SK-N-SH (cell line): Measurements from ENCODE around the gene IQSEC1. TPM values are rescaled to one million over a fixed set of nuclear protein-coding genes. Genes with fewer than 3 reads are reported as not detected.

Experiments
- CTCF ChIA-PET: fragments of 300-600, 350-600 bp; formaldehyde crosslinking; extraction: SDS; loops from one replicate; lab custom pipeline; 2021; lab: Yijun Ruan, JAX
- POLR2A ChIA-PET: fragments of 350-600 bp; sonication (Branson Sonifier 250); formaldehyde crosslinking; extraction: SDS; loops from one replicate; lab custom pipeline; 2020; ENCODE audit warnings: antibody characterized with exemption, inconsistent platforms; lab: Yijun Ruan, JAX
- DNase-seq: peaks from one replicate; pipeline ENCODE4 v3.0.0; 2012
- H2AFZ ChIP-seq: fragments of 200-600 bp; sonication (generic); 2 replicates; pipeline ENCODE4 v1.8.1; 2016; ENCODE audit warnings: antibody characterized with exemption, mild to moderate bottlenecking, low read depth
- H3F3A ChIP-seq: fragments of 200-600 bp; sonication (generic); replicated peaks from 2 replicates; pipeline ENCODE3; 2016; ENCODE audit warnings: antibody characterized with exemption, mild to moderate bottlenecking; ENCODE audit not compliant: insufficient read depth
- H3K27ac ChIP-seq, 2 experiments: fragments of 200-500 bp in 1 of 2; fragments of 200-600 bp in 1 of 2; sonication (Bioruptor generic) in 1 of 2; sonication (generic), shearing (Covaris generic) in 1 of 2; 2 replicates each; pipeline versions ENCODE4 v1.5.1 to v1.6.1; 2014 to 2016; ENCODE audit warnings: low read depth in 2 of 2, inconsistent platforms in 1 of 2, low read length in 1 of 2, mild to moderate bottlenecking in 1 of 2, mixed read lengths in 1 of 2
- H3K27me3 ChIP-seq: fragments of 200-600 bp; sonication (generic), shearing (Covaris generic); 2 replicates; pipeline ENCODE4 v1.6.1; 2016; ENCODE audit warnings: mixed run types; ENCODE audit not compliant: insufficient read depth
- H3K36me3 ChIP-seq, 2 experiments: fragments of 200-500 bp in 1 of 2; fragments of 200-600 bp in 1 of 2; sonication (Bioruptor generic) in 1 of 2; sonication (generic) in 1 of 2; replicated peaks in 1 of 2; 2 replicates each; pipeline versions ENCODE3 to v1.5.1; 2014 to 2016; ENCODE audit warnings: low read length in 1 of 2, mild to moderate bottlenecking in 1 of 2; ENCODE audit not compliant: insufficient read depth in 2 of 2, control insufficient read depth in 1 of 2
- H3K4me1 ChIP-seq, 2 experiments: fragments of 200-500 bp in 1 of 2; fragments of 200-600 bp in 1 of 2; sonication (Bioruptor generic) in 1 of 2; sonication (generic), shearing (Covaris generic) in 1 of 2; 2 replicates each; pipeline versions ENCODE4 v1.5.1 to v1.6.1; 2014 to 2016; ENCODE audit warnings: low read depth in 1 of 2, low read length in 1 of 2, mixed run types in 1 of 2; ENCODE audit not compliant: insufficient read depth in 2 of 2, control insufficient read depth in 1 of 2
- H3K4me2 ChIP-seq: fragments of 200-600 bp; sonication (generic), shearing (Covaris generic); 2 replicates; pipeline ENCODE4 v1.6.1; 2017; ENCODE audit warnings: mixed run types
- H3K4me3 ChIP-seq, 2 experiments: fragments of 200-500 bp in 1 of 2; fragments of 200-600 bp in 1 of 2; sonication (Bioruptor generic) in 1 of 2; sonication (generic), shearing (Covaris generic) in 1 of 2; 2 replicates each; pipeline versions ENCODE4 v1.5.1 to v1.8.1; 2014 to 2016; ENCODE audit warnings: low read depth in 2 of 2, inconsistent platforms in 1 of 2, low read length in 1 of 2, mild to moderate bottlenecking in 1 of 2, mixed read lengths in 1 of 2, moderate library complexity in 1 of 2
- H3K79me2 ChIP-seq: fragments of 200-600 bp; sonication (generic); 2 replicates; pipeline ENCODE4 v1.8.1; 2017; ENCODE audit warnings: mild to moderate bottlenecking; ENCODE audit not compliant: insufficient read depth
- H3K9ac ChIP-seq: fragments of 200-600 bp; sonication (generic); 2 replicates; pipeline ENCODE4 v1.6.1; 2017; ENCODE audit warnings: mixed run types
- H3K9me2 ChIP-seq: fragments of 200-600 bp; sonication (generic); 2 replicates; pipeline ENCODE4 v1.6.1; 2017; ENCODE audit warnings: mixed run types
- H3K9me3 ChIP-seq: fragments of 200-600 bp; sonication (generic); 2 replicates; pipeline ENCODE4 v1.6.1; 2017; ENCODE audit warnings: mixed run types, mild to moderate bottlenecking, moderate library complexity
- H4K20me1 ChIP-seq: fragments of 200-600 bp; sonication (generic); 2 replicates; pipeline ENCODE4 v1.6.1; 2017; ENCODE audit warnings: mild to moderate bottlenecking, mixed run types; ENCODE audit not compliant: insufficient read depth
- EP300 ChIP-seq, 2 experiments: IDR thresholded peaks; 2 replicates each; pipeline versions ENCODE4 v1.4.0 to v1.6.1; 2012; ENCODE audit warnings: borderline replicate concordance in 1 of 2, low read depth in 1 of 2, low read length in 1 of 2
- EZH2phosphoT487 ChIP-seq: fragments of 200-600 bp; sonication (generic); IDR thresholded peaks from 2 replicates; pipeline ENCODE4 v1.6.1; 2017; ENCODE audit warnings: low read depth, mixed run types, mild to moderate bottlenecking, antibody characterized with exemption, moderate library complexity, borderline replicate concordance
- FOSL2 ChIP-seq: IDR thresholded peaks from 2 replicates; pipeline ENCODE4 v1.4.0; 2012; ENCODE audit warnings: low read depth, mild to moderate bottlenecking, moderate library complexity, borderline replicate concordance
- FOXJ3 ChIP-seq: sonication (generic); formaldehyde crosslinking; IDR thresholded peaks from 2 replicates; pipeline ENCODE4 v1.5.1; 2020; ENCODE audit warnings: mild to moderate bottlenecking, missing genetic modification reagents
- FOXM1 ChIP-seq: IDR thresholded peaks from 2 replicates; pipeline ENCODE4 v1.4.0; 2012; ENCODE audit warnings: low read depth, mild to moderate bottlenecking
- GABPA ChIP-seq: IDR thresholded peaks from 2 replicates; pipeline ENCODE4 v1.4.0; 2012; ENCODE audit warnings: low read depth, mild to moderate bottlenecking
- GATA2 ChIP-seq: sonication (generic); formaldehyde crosslinking; IDR thresholded peaks from 2 replicates; pipeline ENCODE4 v1.5.0; 2020; ENCODE audit warnings: mild to moderate bottlenecking, missing genetic modification reagents
- JUND ChIP-seq: IDR thresholded peaks from 2 replicates; pipeline ENCODE4 v1.4.0; 2012
- NFIC ChIP-seq: IDR thresholded peaks from 2 replicates; pipeline ENCODE4 v1.4.0; 2012; ENCODE audit warnings: borderline replicate concordance
- PBX3 ChIP-seq: IDR thresholded peaks from 2 replicates; pipeline ENCODE4; 2012
- POLR2AphosphoS5 ChIP-seq: IDR thresholded peaks from 2 replicates; pipeline ENCODE4 v1.6.1; 2012; ENCODE audit warnings: low read depth, low read length
- REST ChIP-seq: IDR thresholded peaks from 2 replicates; pipeline ENCODE4 v1.6.1; 2012; ENCODE audit warnings: mild to moderate bottlenecking, low read depth, low read length, moderate library complexity
- SIN3A ChIP-seq: IDR thresholded peaks from 2 replicates; pipeline ENCODE4 v1.6.1; 2012; ENCODE audit warnings: low read depth, mild to moderate bottlenecking, low read length, moderate library complexity, borderline replicate concordance
- SMC3 ChIP-seq: IDR thresholded peaks from 2 replicates; pipeline ENCODE4 v1.6.1; 2012; ENCODE audit warnings: low read depth, low read length, improper control_type of control experiment
- TAF1 ChIP-seq: IDR thresholded peaks from 2 replicates; pipeline ENCODE4 v1.6.1; 2012; ENCODE audit warnings: low read depth, mild to moderate bottlenecking, low read length, moderate library complexity, borderline replicate concordance
- TEAD4 ChIP-seq: IDR thresholded peaks from 2 replicates; pipeline ENCODE4 v1.4.0; 2012; ENCODE audit warnings: mild to moderate bottlenecking, borderline replicate concordance; ENCODE audit not compliant: insufficient read depth
- YY1 ChIP-seq: IDR thresholded peaks from 2 replicates; pipeline ENCODE4 v1.4.0; 2012; ENCODE audit warnings: low read depth, mild to moderate bottlenecking
- WGBS: methylation state at CpG from one replicate; pipeline ENCODE4 v1.1.6; 2017; ENCODE audit warnings: low lambda C conversion rate; 5-methylcytosine and 5-hydroxymethylcytosine counted together
- polyA plus RNA-seq, 3 experiments: library from polyadenylated mRNA; depleted of rRNA; stranded (reverse); fragments of >200 nt; gene quantifications; 2 replicates each; pipeline ENCODE4 v1.2.3, GENCODE V29; 2012

IQSEC1 gene
- polyA plus RNA-seq, 1 of the 3 experiments (the other 2 are of a cell fraction): 6.2 TPM

DNA sequence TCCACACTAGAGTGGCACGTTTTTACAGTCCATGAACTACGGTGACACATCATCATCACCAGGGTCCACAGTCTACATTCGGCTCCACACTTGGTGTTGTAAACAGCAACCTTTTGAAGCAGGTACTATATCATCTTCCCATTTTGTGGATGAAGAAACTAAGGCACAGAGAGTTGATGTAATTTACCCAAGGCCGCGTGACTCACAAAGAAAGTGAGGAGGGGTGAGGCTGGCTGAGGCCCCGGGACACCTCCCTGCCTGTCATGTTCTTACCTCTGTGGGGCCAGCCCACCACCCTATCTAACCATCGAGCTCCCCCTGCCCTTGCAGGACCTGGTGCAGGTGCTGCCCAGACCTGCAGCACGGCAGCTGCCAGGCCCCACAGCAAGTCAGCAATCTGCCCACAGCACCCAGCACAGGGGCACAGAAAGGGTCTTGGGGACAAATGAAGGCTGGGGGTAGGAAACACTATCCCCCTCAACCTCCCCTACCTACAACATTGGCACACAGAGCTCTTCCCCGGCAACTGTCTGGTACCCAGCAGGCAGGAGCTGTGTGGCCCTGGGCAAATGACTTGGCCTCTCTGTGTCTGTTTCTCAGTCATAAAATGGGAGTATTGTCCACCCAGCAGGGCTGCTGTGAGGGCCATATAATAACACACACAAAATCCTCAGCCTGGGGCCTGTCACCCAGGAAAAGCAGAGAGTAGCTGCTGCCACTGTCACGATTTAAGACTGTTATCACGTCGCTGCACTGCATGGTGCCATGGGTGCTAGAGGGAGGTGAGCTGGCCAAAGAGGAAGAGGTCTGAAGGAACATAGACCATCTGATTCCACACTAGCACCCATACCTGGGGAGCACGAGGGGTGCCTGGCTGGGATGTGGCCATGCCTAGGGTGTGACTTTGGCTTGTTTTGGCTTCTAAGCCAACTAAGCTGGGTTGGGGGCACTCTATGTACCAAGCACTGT is 115.1 kb downstream of the IQSEC1 start:
- H3K9ac ChIP-seq: no peak overlapping the region
- ChIA-PET CTCF (no interaction called here), POLR2A (no interaction called here)
- H2AFZ ChIP-seq: no peak overlapping the region
- TF ChIP-seq GATA2 (no peak), POLR2AphosphoS5 (no peak), FOXJ3 (CRISPR knock-in tag) (no peak), TAF1 (no peak), EZH2phosphoT487 (no peak), YY1 (no peak), TEAD4 (no peak), FOSL2 (no peak), REST (no peak), EP300 (IDR thresholded peaks at IDR 0.05; ENCODE audit: borderline replicate concordance in 1 of 2, low read depth in 1 of 2, low read length in 1 of 2) (no peak), NFIC (no peak), PBX3 (no peak), SIN3A (no peak), JUND (no peak), FOXM1 (no peak), GABPA (no peak), SMC3 (no peak)
- peaks cover 69% of the 10 kb centered on the region for H3K79me2 ChIP-seq
- no peaks in the 10 kb centered on the region for H3K27me3 ChIP-seq
- H3K36me3 ChIP-seq: peaks cover 0 to 2% of the 10 kb centered on the region in 2 experiments
- no peaks in the 10 kb centered on the region for H3K9me3 ChIP-seq
- H3K4me3 ChIP-seq: no peak overlapping the region
- H3K27ac ChIP-seq: no peak overlapping the region
- H3K9me2 ChIP-seq: no peaks in the 10 kb centered on the region
- WGBS: 96% methylated on average over 11 of the region's 13 CpGs
- no peaks in the 10 kb centered on the region for H3F3A ChIP-seq
- H3K4me1 ChIP-seq: peaks cover 15 to 67% of the 10 kb centered on the region in 2 experiments; a peak in 2 of 4 replicates
- no peak for DNase-seq
- peaks cover 95% of the 10 kb centered on the region for H4K20me1 ChIP-seq
- H3K4me2 ChIP-seq: no peak overlapping the region
